Tongue (tissue), 2 donors: ENCODE data around the gene TNFAIP1. TPM values are rescaled to one million over a fixed set of nuclear protein-coding genes. Genes with fewer than 3 reads are reported as not detected.
"Not testable (repeated sequence)": the region's sequence is repeated elsewhere in the genome, so short reads cannot be mapped to it uniquely, and the experiment has no call there.

Experiments
- DNase-seq: peaks from one replicate; pipeline ENCODE4 v3.0.0-alpha.2; 2015
- total RNA-seq: library from RNA; depleted of rRNA; stranded (reverse); fragments of >200 nt; gene quantifications from one replicate; pipeline ENCODE4 v1.2.3, GENCODE V29; 2014

TNFAIP1 gene, protein sequence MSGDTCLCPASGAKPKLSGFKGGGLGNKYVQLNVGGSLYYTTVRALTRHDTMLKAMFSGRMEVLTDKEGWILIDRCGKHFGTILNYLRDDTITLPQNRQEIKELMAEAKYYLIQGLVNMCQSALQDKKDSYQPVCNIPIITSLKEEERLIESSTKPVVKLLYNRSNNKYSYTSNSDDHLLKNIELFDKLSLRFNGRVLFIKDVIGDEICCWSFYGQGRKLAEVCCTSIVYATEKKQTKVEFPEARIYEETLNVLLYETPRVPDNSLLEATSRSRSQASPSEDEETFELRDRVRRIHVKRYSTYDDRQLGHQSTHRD
- total RNA-seq, result 26.6 TPM

- DNase-seq, result peak; percentile 100
Observed at GRCh38 chr17:28335201-28335958, at the start of gene TNFAIP1, which contains the start of gene IFT20. Gene TNFAIP1, plus strand, starts transcription at chr17:28335761. Its CDS starts 3,761 bp downstream, at chr17:28339522. Gene IFT20, minus strand, starts transcription at chr17:28335472. Its CDS starts 3,487 bp downstream, at chr17:28331985.

- DNase-seq, result no peak
Observed at GRCh38 chr17:28285965-28286364, 49.6 kb upstream of the TNFAIP1 start.

DNA sequence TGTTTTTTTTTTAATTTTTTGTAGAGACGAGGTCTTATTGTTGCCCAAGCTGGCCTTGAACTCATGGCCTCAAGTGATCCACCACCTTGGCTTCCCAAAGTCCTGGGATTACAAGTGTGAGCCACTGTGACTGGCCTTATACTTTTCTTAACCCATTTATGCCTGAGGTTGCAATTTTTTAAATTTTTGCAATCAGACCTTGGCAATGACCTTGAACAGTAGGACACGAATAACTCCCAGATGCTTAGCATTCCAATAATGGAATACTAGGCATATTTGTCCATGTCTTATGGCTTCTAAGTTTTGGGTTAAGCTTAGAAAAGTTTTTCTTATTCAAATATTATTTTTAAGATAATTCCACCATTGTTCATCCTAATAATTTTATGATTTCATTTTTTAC, 44.9 kb upstream of the TNFAIP1 start:
- no peak for DNase-seq

DNA sequence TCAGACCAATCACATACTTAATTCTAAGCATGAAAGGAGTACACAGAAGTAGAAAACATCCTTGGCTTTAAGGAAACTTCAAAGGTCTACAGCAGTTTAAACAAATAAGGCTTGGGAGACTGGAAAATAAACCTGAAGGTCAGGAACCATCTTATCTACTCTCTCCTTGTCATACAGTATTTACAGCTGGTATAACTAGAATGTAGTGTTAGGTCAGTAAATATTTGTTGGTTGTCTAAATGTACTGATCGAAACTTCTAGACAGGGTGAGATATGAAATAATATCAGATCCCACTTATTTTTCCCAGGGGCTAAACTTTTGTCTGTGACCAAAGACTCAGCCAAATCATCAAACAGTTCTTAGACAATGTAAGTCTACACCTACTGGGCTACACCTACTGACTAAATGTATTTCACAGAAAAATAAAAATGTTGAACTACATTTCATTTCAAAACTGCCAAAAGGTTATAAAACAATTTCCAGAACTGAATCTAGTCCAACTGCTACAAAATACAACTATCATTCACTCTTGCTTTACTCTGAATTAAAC, 43.7 kb upstream of the TNFAIP1 start:
- no peak for DNase-seq

DNA sequence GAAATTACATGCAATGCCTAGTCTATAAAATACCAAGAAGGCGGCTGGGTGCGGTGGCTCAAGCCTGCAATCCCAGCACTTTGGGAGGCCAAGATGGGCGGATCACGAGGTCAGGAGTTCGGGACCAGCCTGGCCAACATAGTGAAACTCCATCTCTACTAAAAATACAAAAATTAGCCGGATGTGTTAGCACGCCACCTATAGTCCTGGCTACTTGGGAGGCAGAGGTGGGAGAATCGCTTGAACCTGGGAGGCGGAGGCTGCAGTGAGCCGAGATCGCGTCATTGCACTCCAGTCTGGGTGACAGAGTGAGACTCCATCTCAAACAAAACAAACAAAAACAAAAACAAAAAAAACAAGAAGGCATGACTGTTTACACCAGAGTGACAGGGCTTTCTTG, 42.7 kb upstream of the TNFAIP1 start:
- DNase-seq, result not testable (repeated sequence)

- DNase-seq, result no peak
Observed at GRCh38 chr17:28293994-28294393, 41.6 kb upstream of the TNFAIP1 start.

GRCh38 chr17:28295677-28296578, 39.6 kb upstream of the TNFAIP1 start:
- DNase-seq, result peak; percentile 3

DNA sequence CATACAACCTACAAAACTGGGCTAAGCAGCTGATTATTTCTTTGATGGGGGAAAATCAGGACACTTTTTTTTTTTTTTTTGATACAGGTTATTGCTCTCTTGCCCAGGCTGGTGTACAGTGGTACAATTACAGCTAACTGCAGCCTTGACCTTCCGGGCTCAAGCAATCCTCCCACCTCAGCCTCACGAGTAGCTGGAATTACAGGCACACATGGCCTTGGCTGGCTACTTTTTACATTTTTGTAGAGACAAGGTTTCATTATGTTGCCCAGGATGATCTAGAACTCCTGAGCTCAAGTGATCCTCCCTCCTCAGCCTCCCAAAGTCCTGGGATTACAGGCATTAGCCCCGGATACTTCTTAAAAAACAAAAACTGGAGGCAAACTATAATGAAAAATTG, 37.1 kb upstream of the TNFAIP1 start:
- no peak for DNase-seq

- DNase-seq, result no peak
Observed at GRCh38 chr17:28306954-28307401, 28.6 kb upstream of the TNFAIP1 start.

DNA sequence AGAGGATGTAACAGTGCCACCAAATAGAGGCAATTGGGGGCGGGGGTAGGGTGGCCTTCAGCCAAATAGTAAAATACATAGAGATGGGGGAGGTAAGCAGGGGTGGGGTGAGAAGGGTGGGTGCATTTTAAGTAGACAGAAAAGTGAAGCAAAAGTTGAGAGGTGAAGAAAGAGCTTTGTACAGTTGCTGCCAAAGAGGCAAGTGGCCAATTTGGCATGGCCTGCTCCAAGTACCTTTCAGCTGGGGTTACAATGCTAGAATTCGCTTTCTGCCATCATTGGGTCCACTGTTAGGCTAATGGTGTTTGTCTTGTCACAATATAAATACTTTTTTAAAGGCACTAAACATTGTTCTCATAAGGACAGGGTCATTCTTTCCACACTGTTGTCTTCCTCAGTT, 21.7 kb upstream of the TNFAIP1 start:
- no peak for DNase-seq

DNA sequence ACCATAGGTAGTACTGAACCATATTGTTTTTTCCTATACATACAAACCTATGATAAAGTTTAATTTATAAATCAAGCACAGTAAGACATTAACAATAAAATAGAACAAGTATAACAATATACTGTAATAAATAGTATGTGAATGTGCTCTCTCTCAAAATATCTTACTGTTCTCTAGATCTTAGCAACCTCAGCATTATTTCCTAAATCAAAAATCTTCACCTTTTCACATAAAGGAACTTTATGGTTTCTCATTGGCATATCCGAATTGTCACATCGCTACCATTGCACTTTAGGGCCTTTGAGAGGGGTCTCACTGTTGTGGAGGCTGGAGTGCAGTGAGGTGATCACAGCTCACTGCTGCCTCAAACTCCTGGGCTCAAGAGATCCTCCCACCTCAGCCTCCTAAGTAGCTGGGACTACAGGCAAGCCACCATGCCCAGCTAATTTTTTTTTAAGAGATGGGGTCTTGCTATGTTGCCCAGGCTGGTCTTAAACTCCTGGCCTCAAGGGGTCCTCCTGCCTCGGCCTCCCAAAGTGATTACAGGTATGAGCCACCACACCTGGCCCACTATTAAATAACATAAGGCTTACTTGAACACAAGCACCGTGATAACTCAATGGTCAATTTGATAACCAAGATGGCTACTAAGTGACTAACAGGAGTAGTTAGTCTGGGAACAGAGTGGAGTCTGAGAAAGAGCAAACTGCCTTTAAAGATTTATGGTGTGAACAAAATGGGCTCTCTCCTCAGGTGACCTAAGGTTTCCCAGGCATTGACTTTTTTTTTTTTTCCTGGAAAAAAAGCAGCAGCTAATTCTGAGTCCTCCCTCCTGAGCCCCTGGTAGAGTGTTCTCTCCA, 19.5 kb upstream of the TNFAIP1 start:
- DNase-seq, result no peak

GRCh38 chr17:28317099-28317965, 18.2 kb upstream of the TNFAIP1 start:
- DNase-seq, result no peak

DNA sequence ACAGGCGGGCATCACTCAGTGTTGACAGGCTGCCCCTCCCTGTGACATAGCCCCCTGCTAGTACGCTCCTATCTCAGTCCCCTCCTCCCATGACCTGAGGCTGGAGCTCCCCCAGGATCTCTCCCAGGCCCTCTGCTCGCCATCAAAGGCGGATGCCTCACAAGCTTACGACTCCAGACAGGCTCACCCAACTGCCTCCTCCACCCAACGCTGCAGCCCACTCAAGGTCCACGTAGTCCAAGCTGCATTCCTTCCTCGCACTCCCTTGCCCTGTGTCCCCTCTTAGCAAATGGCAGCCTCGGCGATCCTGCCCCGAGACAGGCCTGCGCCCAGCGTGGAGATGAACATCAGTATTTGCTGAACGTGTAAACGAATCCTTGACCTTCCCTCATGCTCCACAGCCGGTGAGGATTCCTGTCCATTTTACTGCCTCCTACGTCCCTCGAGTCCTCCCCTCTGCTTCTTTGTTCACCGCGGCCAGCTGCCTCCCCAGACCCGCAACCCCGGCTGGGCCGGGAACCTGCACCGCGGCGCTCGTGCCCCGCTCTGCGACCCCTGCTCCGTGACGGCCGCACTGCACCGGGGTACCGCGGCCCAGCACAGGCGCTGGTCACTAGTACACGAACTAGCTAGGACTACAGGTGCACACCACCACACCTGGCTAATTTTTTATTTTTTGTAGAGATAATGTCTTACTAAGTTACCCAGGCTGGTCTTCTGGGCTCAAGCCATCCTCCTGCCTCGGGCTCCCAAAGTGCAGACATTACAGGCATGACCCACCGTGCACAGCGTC, 17.4 kb upstream of the TNFAIP1 start:
- no peak for DNase-seq

DNA sequence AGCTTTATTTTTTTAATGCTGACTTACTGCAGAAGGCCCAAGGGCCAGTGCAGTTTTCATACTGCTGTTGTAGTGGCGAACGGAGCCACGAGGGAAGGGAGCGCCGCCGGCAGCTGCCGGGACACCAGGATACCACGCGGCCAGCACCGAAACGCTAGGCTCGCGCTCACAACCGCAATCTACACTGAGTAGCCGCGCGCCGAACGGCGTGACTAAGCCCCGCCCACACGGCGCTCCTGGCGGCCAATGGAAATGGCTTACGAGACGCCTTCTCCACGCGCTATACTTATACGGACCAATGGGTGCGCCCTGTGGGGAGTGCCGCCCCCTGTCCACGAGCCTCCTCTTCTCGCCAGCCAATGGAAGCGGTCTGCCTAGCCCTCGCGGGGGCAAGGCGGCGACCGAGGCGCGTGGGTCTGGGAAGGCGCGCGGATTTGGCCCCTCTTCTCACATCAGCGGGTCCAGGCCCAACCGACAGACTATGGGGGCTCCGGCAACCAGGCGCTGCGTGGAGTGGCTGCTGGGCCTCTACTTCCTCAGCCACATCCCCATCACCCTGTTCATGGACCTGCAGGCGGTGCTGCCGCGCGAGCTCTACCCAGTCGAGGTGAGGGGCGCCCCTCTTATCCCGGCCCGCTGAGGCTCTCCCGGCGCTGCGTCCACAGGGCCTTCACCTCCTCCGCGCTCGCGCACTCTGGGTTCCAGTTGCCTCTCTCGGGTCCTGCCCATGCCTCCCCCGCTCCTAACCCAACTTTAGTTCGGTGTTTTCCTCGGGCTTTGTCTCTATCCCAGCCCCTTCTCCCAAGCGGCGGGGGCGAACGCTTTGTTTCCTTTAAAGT, 16.6 kb upstream of the TNFAIP1 start, which contains the start of gene TMEM97:
TMEM97 (plus strand) TSS at position 442 of the 839 bp plus-strand sequence; CDS start at position 482, 40 bp downstream.
- peak; percentile 98 for DNase-seq

GRCh38 chr17:28319598-28319935, 16.0 kb upstream of the TNFAIP1 start:
- no peak for DNase-seq

GRCh38 chr17:28320215-28321061, 15.1 kb upstream of the TNFAIP1 start:
- DNase-seq, result no peak

- DNase-seq, result no peak
Observed at GRCh38 chr17:28324267-28324745, 11.3 kb upstream of the TNFAIP1 start.
